Measurements from ENCODE around the gene FUZ. TPM values are rescaled to one million over a fixed set of nuclear protein-coding genes. Genes with fewer than 3 reads are reported as not detected.

FUZ gene
- total RNA-seq, 3 donors from 2014 or later (not counting 1 experiment from before 2014, with no cell fraction given), result 17.7 to 33.1 (median 20.6) TPM

- H3K9me3 Mint-ChIP-seq, result no peaks in the 10 kb centered on the region
- H3K36me3 Mint-ChIP-seq, result no peaks in the 10 kb centered on the region
- Histone ChIP-seq H3K9me3 (ENCODE audit: control insufficient read depth, insufficient read depth, low read length) (no peaks in the 10 kb centered on the region), H3K4me1 (ENCODE audit: control insufficient read depth, insufficient read depth, low read length) (no peaks in the 10 kb centered on the region), H3K27me3 (ENCODE audit: control insufficient read depth, insufficient read depth, low read length) (no peaks in the 10 kb centered on the region), H3K36me3 (ENCODE audit: control insufficient read depth, insufficient read depth, low read length) (peaks cover 84% of the 10 kb centered on the region), H3K27ac (ENCODE audit: low read length) (no peak overlapping the region), H3K4me3 (ENCODE audit: low read length) (no peak overlapping the region)
- DNase-seq (no peak), ATAC-seq (no peak)
- H3K4me3 Mint-ChIP-seq, result no peak overlapping the region
- H3K27ac Mint-ChIP-seq, result no peak overlapping the region
- intact Hi-C loops (cut with micrococcal nuclease), result no loop called here
- TF ChIP-seq CTCF (IDR thresholded peaks at IDR 0.05), result no peak
- H3K27me3 Mint-ChIP-seq (ENCODE audit: low read depth in 2 of 2), result no peaks in the 10 kb centered on the region
- 96% methylated on average over 11 of the region's 11 CpGs for WGBS (ENCODE audit: insufficient coverage)
- H3K4me1 Mint-ChIP-seq, result no peaks in the 10 kb centered on the region
These were observed 14.5 kb downstream of the FUZ start for GRCh38 chr19:49798574-49798973.

GRCh38 chr19:49795615-49796014 is 17.5 kb downstream of the FUZ start:
- H3K9me3 ChIP-seq (ENCODE audit: control insufficient read depth, insufficient read depth, low read length), result no peaks in the 10 kb centered on the region
- no peak for TF ChIP-seq CTCF (IDR thresholded peaks at IDR 0.05)
- intact Hi-C loops (cut with micrococcal nuclease), result no loop called here
- ATAC-seq (no peak), DNase-seq (no peak)
- no peak overlapping the region for H3K4me3 ChIP-seq (ENCODE audit: low read length)
- no peaks in the 10 kb centered on the region for H3K27me3 ChIP-seq (ENCODE audit: control insufficient read depth, insufficient read depth, low read length)
- H3K27ac ChIP-seq (ENCODE audit: low read length), result no peak overlapping the region
- H3K27ac Mint-ChIP-seq, result no peak overlapping the region
- peaks cover 78% of the 10 kb centered on the region for H3K36me3 ChIP-seq (ENCODE audit: control insufficient read depth, insufficient read depth, low read length)
- no peaks in the 10 kb centered on the region for H3K36me3 Mint-ChIP-seq
- H3K4me3 Mint-ChIP-seq, result no peak overlapping the region
- no peaks in the 10 kb centered on the region for H3K9me3 Mint-ChIP-seq
- H3K4me1 ChIP-seq (ENCODE audit: control insufficient read depth, insufficient read depth, low read length), result no peaks in the 10 kb centered on the region
- H3K4me1 Mint-ChIP-seq, result peaks cover 0 to 9% of the 10 kb centered on the region in 2 donors
- no peaks in the 10 kb centered on the region for H3K27me3 Mint-ChIP-seq (ENCODE audit: low read depth in 2 of 2)
- WGBS (ENCODE audit: insufficient coverage), result 98% methylated on average over 20 of the region's 20 CpGs

GRCh38 chr19:49793561-49793840 is 19.6 kb downstream of the FUZ start:
- Histone ChIP-seq H3K27me3 (ENCODE audit: control insufficient read depth, insufficient read depth, low read length) (no peaks in the 10 kb centered on the region), H3K4me3 (ENCODE audit: low read length) (no peak overlapping the region), H3K4me1 (ENCODE audit: control insufficient read depth, insufficient read depth, low read length) (no peaks in the 10 kb centered on the region), H3K9me3 (ENCODE audit: control insufficient read depth, insufficient read depth, low read length) (no peaks in the 10 kb centered on the region), H3K36me3 (ENCODE audit: control insufficient read depth, insufficient read depth, low read length) (peaks cover 68% of the 10 kb centered on the region), H3K27ac (ENCODE audit: low read length) (no peak overlapping the region)
- no peak for TF ChIP-seq CTCF (IDR thresholded peaks at IDR 0.05)
- intact Hi-C loops (cut with micrococcal nuclease), result no loop called here
- no peaks in the 10 kb centered on the region for H3K36me3 Mint-ChIP-seq
- peak overlapping the region in 1 of 2 donors; percentile 40 for H3K27ac Mint-ChIP-seq
- ATAC-seq (no peak), DNase-seq (no peak)
- WGBS (ENCODE audit: insufficient coverage), result 92% methylated on average over 6 of the region's 6 CpGs
- H3K4me3 Mint-ChIP-seq, result no peak overlapping the region
- H3K27me3 Mint-ChIP-seq (ENCODE audit: low read depth in 2 of 2), result no peaks in the 10 kb centered on the region
- H3K9me3 Mint-ChIP-seq, result no peaks in the 10 kb centered on the region
- peaks cover 7 to 16% of the 10 kb centered on the region in 2 donors for H3K4me1 Mint-ChIP-seq

GRCh38 chr19:49792829-49793560 is 20.1 kb downstream of the FUZ start:
- Mint-ChIP-seq H3K27ac (peak overlapping the region in 1 of 2 donors; percentile 40), H3K36me3 (no peaks in the 10 kb centered on the region), H3K27me3 (ENCODE audit: low read depth in 2 of 2) (no peaks in the 10 kb centered on the region), H3K9me3 (no peaks in the 10 kb centered on the region), H3K4me3 (no peak overlapping the region), H3K4me1 (peaks cover 12 to 21% of the 10 kb centered on the region in 2 donors)
- Histone ChIP-seq H3K27me3 (ENCODE audit: control insufficient read depth, insufficient read depth, low read length) (no peaks in the 10 kb centered on the region), H3K4me1 (ENCODE audit: control insufficient read depth, insufficient read depth, low read length) (no peaks in the 10 kb centered on the region), H3K4me3 (ENCODE audit: low read length) (no peak overlapping the region), H3K9me3 (ENCODE audit: control insufficient read depth, insufficient read depth, low read length) (no peaks in the 10 kb centered on the region), H3K27ac (ENCODE audit: low read length) (no peak overlapping the region), H3K36me3 (ENCODE audit: control insufficient read depth, insufficient read depth, low read length) (peaks cover 67% of the 10 kb centered on the region)
- intact Hi-C loops (cut with micrococcal nuclease), result no loop called here
- ATAC-seq, result no peak
- no peak for DNase-seq
- TF ChIP-seq CTCF (IDR thresholded peaks at IDR 0.05), result no peak
- 96% methylated on average over 22 of the region's 22 CpGs for WGBS (ENCODE audit: insufficient coverage)
